Posterior cingulate gyrus (tissue), 11 donors: ENCODE measurements around the gene GFRA1.

ENCODE experiments used
- DNase-seq, 10 donors: peaks; one replicate each; pipeline versions ENCODE4 v3.0.0 to v3.0.0-alpha.2; 2020 to 2021; ENCODE audit warnings: mixed read lengths in 3 of 10
- intact Hi-C: fragments of 100-400 bp; cut with DNase I; formaldehyde crosslinking; loops from one replicate; pipeline ENCODE4 v1.15.1; 2023

GFRA1 gene

GRCh38 chr10:116271593-116272439 is 1.2 kb downstream of the GFRA1 start:
- DNase-seq, result peak in 3 of 10 donors; percentile 10 to 84 (median 34)
- intact Hi-C loops, result no loop called here

- intact Hi-C loops, result no loop called here
- DNase-seq, result peak in 4 of 10 donors; percentile 12 to 83 (median 46)
Observed at GRCh38 chr10:116270771-116271592, 2.0 kb downstream of the GFRA1 start.

GRCh38 chr10:116270126-116270770 is 2.8 kb downstream of the GFRA1 start:
- DNase-seq, result peak in 1 of 10 donors; percentile 63
- intact Hi-C loops, result no loop called here

GRCh38 chr10:116269619-116270018 is 3.4 kb downstream of the GFRA1 start:
- intact Hi-C loops, result no loop called here
- peak in 2 of 10 donors; percentile 19 to 83 for DNase-seq

GRCh38 chr10:116268976-116269375 is 4.0 kb downstream of the GFRA1 start:
- intact Hi-C loops, result no loop called here
- DNase-seq, result no peak

- intact Hi-C loops, result no loop called here
- no peak for DNase-seq
Observed at GRCh38 chr10:116265686-116266085, 7.3 kb downstream of the GFRA1 start.

GRCh38 chr10:116263870-116264655 is 8.9 kb downstream of the GFRA1 start:
- no peak for DNase-seq
- intact Hi-C loops, result no loop called here

GRCh38 chr10:116262678-116263077 is 10.3 kb downstream of the GFRA1 start:
- DNase-seq, result no peak
- intact Hi-C loops, result no loop called here

GRCh38 chr10:116260599-116260998 is 12.4 kb downstream of the GFRA1 start:
- intact Hi-C loops, result no loop called here
- no peak for DNase-seq

- intact Hi-C loops, result no loop called here
Observed at GRCh38 chr10:116259638-116260037, 13.4 kb downstream of the GFRA1 start.

GRCh38 chr10:116257785-116258184 is 15.2 kb downstream of the GFRA1 start:
- no peak for DNase-seq
- intact Hi-C loops, result no loop called here

More at GRCh38 chr10:116259638-116260037, 13.4 kb downstream of the GFRA1 start:
- no peak for DNase-seq

GRCh38 chr10:116256752-116257259 is 16.2 kb downstream of the GFRA1 start:
- intact Hi-C loops, result no loop called here
- no peak for DNase-seq

- intact Hi-C loops, result no loop called here
- no peak for DNase-seq
Observed at GRCh38 chr10:116255886-116256751, 16.9 kb downstream of the GFRA1 start.

- DNase-seq, result no peak
- intact Hi-C loops, result no loop called here
Observed at GRCh38 chr10:116254422-116255155, 18.4 kb downstream of the GFRA1 start.

GRCh38 chr10:116253716-116254115 is 19.3 kb downstream of the GFRA1 start:
- intact Hi-C loops, result no loop called here
- DNase-seq, result no peak

GRCh38 chr10:116251602-116252395 is 21.2 kb downstream of the GFRA1 start:
- DNase-seq, result no peak
- intact Hi-C loops, result no loop called here

- intact Hi-C loops, result no loop called here
- DNase-seq, result no peak
Observed at GRCh38 chr10:116247691-116248090, 25.3 kb downstream of the GFRA1 start.

- intact Hi-C loops, result no loop called here
- no peak for DNase-seq
Observed at GRCh38 chr10:116246263-116246662, 26.7 kb downstream of the GFRA1 start.
